Measurements from ENCODE around the gene RHOC. TPM values are rescaled to one million over a fixed set of nuclear protein-coding genes. Genes with fewer than 3 reads are reported as not detected.
A peak's percentile ranks its signal among the peaks of the same experiment; 100 is the strongest.

Gene RHOC
- total and polyA plus RNA-seq, 2 donors (not counting 1 experiment from before 2014, with no cell fraction given), result 484 to 857 TPM

- peaks cover 42% of the 10 kb centered on the region for H3K79me2 ChIP-seq (ENCODE audit: control insufficient read depth, insufficient read depth, low read length)
- H3K36me3 ChIP-seq (ENCODE audit: control insufficient read depth, insufficient read depth, low read length), result peaks cover 22% of the 10 kb centered on the region
- H3K4me2 ChIP-seq (ENCODE audit: extremely low read depth, insufficient read depth, low read length), result peak overlapping the region; percentile 86
- no peaks in the 10 kb centered on the region for H3K27me3 ChIP-seq (ENCODE audit: control insufficient read depth, insufficient read depth, low read length)
- H3K9ac ChIP-seq (ENCODE audit: insufficient read depth, low read length), result peak overlapping the region; percentile 64
- no peaks in the 10 kb centered on the region for H4K20me1 ChIP-seq (ENCODE audit: control insufficient read depth, extremely low read depth, insufficient read depth, low read length)
- TF ChIP-seq CTCF (conservative IDR thresholded peaks at IDR 0.05 in 1 of 2, IDR thresholded peaks at IDR 0.05 in 1 of 2; ENCODE audit: low read depth in 1 of 2, low read length in 2 of 2) (no peak), EZH2 (IDR thresholded peaks at IDR 0.05; ENCODE audit: low read length, missing control alignments) (no peak)
- H2AFZ ChIP-seq (ENCODE audit: low read length), result no peak overlapping the region
- no peak for DNase-seq (ENCODE audit: low read depth in 2 of 2)
- peak overlapping the region; percentile 92 for H3K27ac ChIP-seq (ENCODE audit: insufficient read depth, low read length)
- peak overlapping the region; percentile 37 to 97 (median 64) for H3K4me3 ChIP-seq (replicated peaks in 1 of 4; ENCODE audit: control extremely low read depth in 1 of 4, insufficient read depth in 1 of 4, low read depth in 3 of 4, low read length in 4 of 4)
- peaks cover 42% of the 10 kb centered on the region for H3K4me1 ChIP-seq (ENCODE audit: control insufficient read depth, extremely low read depth, insufficient read depth, low read length)
- H3K9me3 ChIP-seq (ENCODE audit: control insufficient read depth, insufficient read depth, low read depth, low read length), result no peaks in the 10 kb centered on the region
These were observed 2.5 kb downstream of the RHOC start for GRCh38 chr1:112704391-112704933.

- Histone ChIP-seq H3K9ac (ENCODE audit: insufficient read depth, low read length) (no peak overlapping the region), H4K20me1 (ENCODE audit: control insufficient read depth, extremely low read depth, insufficient read depth, low read length) (no peaks in the 10 kb centered on the region), H3K27me3 (ENCODE audit: control insufficient read depth, insufficient read depth, low read length) (no peaks in the 10 kb centered on the region), H3K27ac (ENCODE audit: insufficient read depth, low read length) (peak overlapping the region; percentile 92), H3K79me2 (ENCODE audit: control insufficient read depth, insufficient read depth, low read length) (peaks cover 42% of the 10 kb centered on the region), H3K4me2 (ENCODE audit: extremely low read depth, insufficient read depth, low read length) (peak overlapping the region; percentile 86), H3K36me3 (ENCODE audit: control insufficient read depth, insufficient read depth, low read length) (peaks cover 25% of the 10 kb centered on the region), H3K9me3 (ENCODE audit: control insufficient read depth, insufficient read depth, low read depth, low read length) (no peaks in the 10 kb centered on the region), H3K4me1 (ENCODE audit: control insufficient read depth, extremely low read depth, insufficient read depth, low read length) (peaks cover 42% of the 10 kb centered on the region), H2AFZ (ENCODE audit: low read length) (no peak overlapping the region), H3K4me3 (replicated peaks in 1 of 4; ENCODE audit: control extremely low read depth in 1 of 4, insufficient read depth in 1 of 4, low read depth in 3 of 4, low read length in 4 of 4) (peak overlapping the region in 1 of 4 experiments; percentile 5)
- DNase-seq (ENCODE audit: low read depth in 2 of 2), result no peak
- no peak for TF ChIP-seq CTCF (conservative IDR thresholded peaks at IDR 0.05 in 1 of 2, IDR thresholded peaks at IDR 0.05 in 1 of 2; ENCODE audit: low read depth in 1 of 2, low read length in 2 of 2)
- no peak for TF ChIP-seq EZH2 (IDR thresholded peaks at IDR 0.05; ENCODE audit: low read length, missing control alignments)
These were observed 3.2 kb downstream of the RHOC start for GRCh38 chr1:112703706-112704105.

GRCh38 chr1:112702420-112703261, 4.3 kb downstream of the RHOC start:
- no peak overlapping the region for H2AFZ ChIP-seq (ENCODE audit: low read length)
- peaks cover 42% of the 10 kb centered on the region for H3K4me1 ChIP-seq (ENCODE audit: control insufficient read depth, extremely low read depth, insufficient read depth, low read length)
- DNase-seq (ENCODE audit: low read depth in 2 of 2), result no peak
- no peak for TF ChIP-seq EZH2 (IDR thresholded peaks at IDR 0.05; ENCODE audit: low read length, missing control alignments)
- no peak for TF ChIP-seq CTCF (conservative IDR thresholded peaks at IDR 0.05 in 1 of 2, IDR thresholded peaks at IDR 0.05 in 1 of 2; ENCODE audit: low read depth in 1 of 2, low read length in 2 of 2)
- H3K79me2 ChIP-seq (ENCODE audit: control insufficient read depth, insufficient read depth, low read length), result peaks cover 42% of the 10 kb centered on the region
- no peaks in the 10 kb centered on the region for H3K27me3 ChIP-seq (ENCODE audit: control insufficient read depth, insufficient read depth, low read length)
- H3K27ac ChIP-seq (ENCODE audit: insufficient read depth, low read length), result no peak overlapping the region
- H4K20me1 ChIP-seq (ENCODE audit: control insufficient read depth, extremely low read depth, insufficient read depth, low read length), result no peaks in the 10 kb centered on the region
- H3K9me3 ChIP-seq (ENCODE audit: control insufficient read depth, insufficient read depth, low read depth, low read length), result no peaks in the 10 kb centered on the region
- H3K4me2 ChIP-seq (ENCODE audit: extremely low read depth, insufficient read depth, low read length), result no peak overlapping the region
- peaks cover 31% of the 10 kb centered on the region for H3K36me3 ChIP-seq (ENCODE audit: control insufficient read depth, insufficient read depth, low read length)
- H3K9ac ChIP-seq (ENCODE audit: insufficient read depth, low read length), result no peak overlapping the region
- H3K4me3 ChIP-seq (replicated peaks in 1 of 4; ENCODE audit: control extremely low read depth in 1 of 4, insufficient read depth in 1 of 4, low read depth in 3 of 4, low read length in 4 of 4), result no peak overlapping the region
